Spleen (tissue), 11 donors: ENCODE results near the gene GRIPAP1. TPM values are rescaled to one million over a fixed set of nuclear protein-coding genes. Genes with fewer than 3 reads are reported as not detected.

Source experiments
- DNase-seq: peaks from one replicate; pipeline ENCODE4 v3.0.0-alpha.2; 2020
- H3K27ac ChIP-seq, 8 donors: fragments of 200-600 bp; sonication (generic) in 7 of 8; 1 replicate in 4 of 8; 2 replicates in 4 of 8; pipeline versions ENCODE4 v1.5.0 to v1.8.0; 2016 to 2021; ENCODE audit warnings: inconsistent platforms in 4 of 8, mild to moderate bottlenecking in 4 of 8, moderate library complexity in 1 of 8
- H3K27me3 ChIP-seq, 7 donors: fragments of 200-600 bp; sonication (generic) in 6 of 7; replicated peaks in 1 of 7; 1 replicate in 4 of 7; 2 replicates in 3 of 7; pipeline versions ENCODE4 v1.5.0 to v1.8.0; 2016 to 2021; ENCODE audit warnings: inconsistent platforms in 3 of 7, mild to moderate bottlenecking in 1 of 7
- H3K36me3 ChIP-seq, 6 donors: fragments of 200-600 bp; sonication (generic) in 5 of 6; 1 replicate in 4 of 6; 2 replicates in 2 of 6; pipeline versions ENCODE4 v1.5.0 to v1.8.0; 2016 to 2021; ENCODE audit warnings: inconsistent platforms in 2 of 6
- H3K4me1 ChIP-seq, 6 donors: fragments of 200-600 bp; sonication (generic) in 5 of 6; 1 replicate in 3 of 6; 2 replicates in 3 of 6; pipeline versions ENCODE4 v1.5.0 to v1.8.0; 2016 to 2021; ENCODE audit warnings: inconsistent platforms in 3 of 6
- H3K4me3 ChIP-seq, 8 donors: fragments of 200-600 bp; sonication (generic) in 7 of 8; 1 replicate in 4 of 8; 2 replicates in 4 of 8; pipeline versions ENCODE4 v1.5.0 to v1.8.0; 2016 to 2021; ENCODE audit warnings: inconsistent platforms in 4 of 8, mild to moderate bottlenecking in 4 of 8, moderate library complexity in 2 of 8
- H3K9me3 ChIP-seq, 8 donors: fragments of 200-600 bp; sonication (generic) in 7 of 8; 1 replicate in 4 of 8; 2 replicates in 4 of 8; pipeline versions ENCODE4 v1.5.0 to v1.8.0; 2016 to 2021; ENCODE audit warnings: inconsistent platforms in 4 of 8
- POLR2A ChIP-seq, 3 donors: fragments of 450-650 bp; IDR thresholded peaks; one replicate each; pipeline ENCODE4 v1.5.1; 2017; ENCODE audit warnings: antibody characterized with exemption in 3 of 3, mild to moderate bottlenecking in 1 of 3
- POLR2AphosphoS5 ChIP-seq, 3 donors: sonication (generic); formaldehyde crosslinking; IDR thresholded peaks; one replicate each; pipeline ENCODE4 v1.5.1; 2017; ENCODE audit warnings: antibody characterized with exemption in 3 of 3
- WGBS, 5 donors: extraction: QIAGEN DNeasy Blood & Tissue Kit in 3 of 5; methylation state at CpG; one replicate each; pipeline versions ENCODE4 v1.1.5 to v1.1.7; 2013 to 2018; 5-methylcytosine and 5-hydroxymethylcytosine counted together
- intact Hi-C: fragments of 100-400 bp; cut with DNase I; formaldehyde crosslinking; loops from one replicate; pipeline ENCODE4 v1.15.0; 2023; ENCODE audit warnings: low total_unique reads
- polyA plus RNA-seq, 3 donors: library from polyadenylated mRNA; stranded (reverse); fragments of 200-250 nt; gene quantifications; one replicate each; pipeline ENCODE4 v1.2.1, GENCODE V29; 2013
- total RNA-seq, 7 donors: library from RNA; depleted of rRNA in 3 of 7; stranded (reverse); fragments of >200 nt in 3 of 7; fragmentation: NEBNext Ultra II Directional in 4 of 7; extraction: Animal tissue kit (Norgen Biotek cat#: 25700) in 4 of 7; gene quantifications; one replicate each; pipeline versions ENCODE4 v1.1.0 to v1.2.1, GENCODE V29; 2016 to 2021
- TF ChIP-seq, protein P1 (sequence below), 11 experiments: fragments of 200-600 bp in 7 of 11; fragments of 450-650 bp in 4 of 11; sonication (generic) in 4 of 11; IDR thresholded peaks in 8 of 11; conservative IDR thresholded peaks in 3 of 11; 1 replicate in 7 of 11; 2 replicates in 4 of 11; pipeline versions ENCODE4 v1.4.0 to v1.8.0; 2016 to 2021; ENCODE audit warnings: antibody characterized with exemption in 11 of 11, inconsistent platforms in 4 of 11, mild to moderate bottlenecking in 1 of 11
- donor health status: healthy with polysubstance abuse.
- donor health status: DM: no; HTN: no; CAD: no; lungs with moderate emphysema.
- donor health status: DM: no; HTN: no; CAD: no.
- donor health status: Bipolar disorder and iron deficiency.
- donor health status: healthy.
- donor health status: DM: no; HTN: no; CAD: no.
- donor health status: DM: yes; HTN: yes; CAD: no.

Gene GRIPAP1
- total and polyA plus RNA-seq, 10 donors, result 20.0 to 93.6 (median 62.7) TPM

DNA sequence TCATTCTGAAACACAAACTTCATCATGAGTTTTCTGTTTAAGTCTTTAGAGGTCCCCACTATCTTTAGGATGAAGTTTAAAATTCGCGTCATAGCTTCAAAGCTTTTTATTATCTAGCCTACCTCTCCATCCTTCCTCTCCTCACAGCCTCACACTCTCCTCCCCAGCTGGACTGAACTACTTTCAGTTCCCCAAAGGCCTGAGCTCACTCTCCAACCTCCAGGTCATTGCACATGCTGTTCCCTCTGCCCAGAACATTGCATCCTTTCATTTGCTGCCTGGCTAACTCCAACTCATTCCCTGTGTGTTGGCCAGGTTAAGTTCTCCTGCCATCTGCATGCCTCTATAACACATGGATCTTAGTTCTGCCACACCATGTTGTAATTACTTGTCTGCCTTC, 41.8 kb downstream of the GRIPAP1 start:
- intact Hi-C loops, result no loop called here
- H3K4me1 ChIP-seq, result peaks cover 7 to 58% (median 28%) of the 10 kb centered on the region in 6 donors
- WGBS, 5 donors, result 75 to 92% (median 80%) methylated on average over 2 of the region's 2 CpGs
- H3K4me3 ChIP-seq, result no peak overlapping the region
- no peaks in the 10 kb centered on the region for H3K27me3 ChIP-seq
- H3K27ac ChIP-seq, result peak overlapping the region in 5 of 8 donors; percentile 94 to 98 (median 97)
- peak in 1 of 3 donors; percentile 66 for TF ChIP-seq POLR2AphosphoS5 (IDR thresholded peaks at IDR 0.05)
- TF ChIP-seq, protein P1, sequence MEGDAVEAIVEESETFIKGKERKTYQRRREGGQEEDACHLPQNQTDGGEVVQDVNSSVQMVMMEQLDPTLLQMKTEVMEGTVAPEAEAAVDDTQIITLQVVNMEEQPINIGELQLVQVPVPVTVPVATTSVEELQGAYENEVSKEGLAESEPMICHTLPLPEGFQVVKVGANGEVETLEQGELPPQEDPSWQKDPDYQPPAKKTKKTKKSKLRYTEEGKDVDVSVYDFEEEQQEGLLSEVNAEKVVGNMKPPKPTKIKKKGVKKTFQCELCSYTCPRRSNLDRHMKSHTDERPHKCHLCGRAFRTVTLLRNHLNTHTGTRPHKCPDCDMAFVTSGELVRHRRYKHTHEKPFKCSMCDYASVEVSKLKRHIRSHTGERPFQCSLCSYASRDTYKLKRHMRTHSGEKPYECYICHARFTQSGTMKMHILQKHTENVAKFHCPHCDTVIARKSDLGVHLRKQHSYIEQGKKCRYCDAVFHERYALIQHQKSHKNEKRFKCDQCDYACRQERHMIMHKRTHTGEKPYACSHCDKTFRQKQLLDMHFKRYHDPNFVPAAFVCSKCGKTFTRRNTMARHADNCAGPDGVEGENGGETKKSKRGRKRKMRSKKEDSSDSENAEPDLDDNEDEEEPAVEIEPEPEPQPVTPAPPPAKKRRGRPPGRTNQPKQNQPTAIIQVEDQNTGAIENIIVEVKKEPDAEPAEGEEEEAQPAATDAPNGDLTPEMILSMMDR (IDR thresholded peaks at IDR 0.05 in 8 of 11, conservative IDR thresholded peaks at IDR 0.05 in 3 of 11), result no peak
- TF ChIP-seq POLR2A (IDR thresholded peaks at IDR 0.05), result no peak
- H3K36me3 ChIP-seq, result peaks cover 0 to 10% (median 2%) of the 10 kb centered on the region in 6 donors
- no peak for DNase-seq
- no peaks in the 10 kb centered on the region for H3K9me3 ChIP-seq

DNA sequence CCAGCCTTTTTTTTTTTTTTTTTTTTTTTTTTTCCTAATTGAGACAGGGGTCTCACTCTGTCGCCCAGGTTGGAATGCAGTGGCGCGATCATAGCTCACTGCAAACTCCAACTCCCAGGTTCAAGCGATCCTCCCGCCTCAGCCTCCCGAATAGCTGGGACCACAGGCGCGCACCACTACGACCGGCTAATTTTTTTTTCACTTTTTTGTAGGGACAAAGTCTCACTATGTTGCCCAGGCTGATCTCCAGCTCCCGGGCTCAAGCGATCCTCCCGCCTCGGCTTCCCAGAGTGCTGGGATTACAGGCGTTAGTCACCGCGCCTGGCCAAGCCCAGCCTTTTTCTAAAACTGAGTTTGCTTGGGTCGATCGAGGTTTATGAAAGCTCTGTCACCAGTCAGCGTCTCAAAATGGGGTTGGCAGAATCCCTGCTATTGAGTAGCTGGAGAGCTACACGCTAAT, 43.4 kb downstream of the GRIPAP1 start:
- DNase-seq, result peak; percentile 83
- H3K27me3 ChIP-seq, result no peaks in the 10 kb centered on the region
- no peaks in the 10 kb centered on the region for H3K9me3 ChIP-seq
- 0 to 50% (median 2%) methylated on average over 11 to 21 of the region's 21 CpGs for WGBS, 5 donors
- intact Hi-C loops, result no loop called here
- peaks cover 0 to 27% (median 2%) of the 10 kb centered on the region in 6 donors for H3K36me3 ChIP-seq
- peak overlapping the region; percentile 70 to 98 (median 96) for H3K27ac ChIP-seq
- TF ChIP-seq, protein P1 (IDR thresholded peaks at IDR 0.05 in 8 of 11, conservative IDR thresholded peaks at IDR 0.05 in 3 of 11), result no peak
- TF ChIP-seq POLR2AphosphoS5 (IDR thresholded peaks at IDR 0.05) (no peak), POLR2A (IDR thresholded peaks at IDR 0.05) (no peak)
- H3K4me1 ChIP-seq, result peaks cover 8 to 72% (median 44%) of the 10 kb centered on the region in 6 donors
- H3K4me3 ChIP-seq, result peak overlapping the region; percentile 10 to 82 (median 58)

DNA sequence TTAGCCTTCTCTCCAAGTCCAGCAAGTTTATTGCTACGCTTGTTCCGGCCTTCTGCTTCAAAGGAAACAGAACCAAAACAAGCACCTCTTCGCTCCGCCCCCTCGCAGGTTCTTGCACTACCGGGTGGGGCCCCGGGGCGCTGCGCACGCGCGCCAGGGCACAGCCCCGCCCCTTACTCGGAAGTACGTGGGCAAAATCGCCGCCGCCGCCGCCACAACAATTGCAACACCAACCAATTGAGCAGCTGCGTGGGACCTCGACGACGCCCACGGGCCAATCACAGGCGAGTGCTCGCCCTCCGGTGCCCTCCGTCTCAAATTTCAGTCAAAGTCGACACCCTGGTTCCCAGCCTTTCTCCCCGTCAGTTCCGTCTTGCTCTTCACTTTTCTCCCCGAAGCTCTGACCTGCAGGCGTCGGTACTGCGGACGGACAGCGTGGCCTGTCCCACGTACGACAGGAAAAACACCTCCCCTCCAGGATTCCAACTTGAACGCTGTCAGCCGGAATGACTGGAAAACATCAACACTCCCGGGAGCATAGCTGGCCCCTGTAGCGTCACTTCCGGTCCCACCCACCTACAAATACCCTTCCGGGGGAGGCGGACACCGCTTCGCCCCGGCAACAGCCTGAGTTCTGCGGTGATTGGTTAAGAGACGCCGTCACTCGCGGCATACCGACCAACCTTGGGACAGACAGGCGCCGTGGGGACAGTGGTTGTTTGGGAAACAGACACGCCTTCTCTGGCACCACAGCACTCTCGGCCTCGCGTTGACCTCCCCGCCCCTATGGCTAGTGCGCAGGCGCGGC, 44.0 kb downstream of the GRIPAP1 start:
- H3K4me1 ChIP-seq, result peaks cover 8 to 75% (median 51%) of the 10 kb centered on the region in 6 donors
- H3K27me3 ChIP-seq, result no peaks in the 10 kb centered on the region
- 0 to 47% (median 0%) methylated on average over 33 to 66 of the region's 66 CpGs for WGBS, 5 donors
- H3K36me3 ChIP-seq, result peaks cover 0 to 30% (median 2%) of the 10 kb centered on the region in 6 donors
- peak overlapping the region; percentile 38 to 82 (median 60) for H3K4me3 ChIP-seq
- peak overlapping the region; percentile 70 to 98 (median 96) for H3K27ac ChIP-seq
- TF ChIP-seq, protein P1 (IDR thresholded peaks at IDR 0.05 in 8 of 11, conservative IDR thresholded peaks at IDR 0.05 in 3 of 11), result peak in 4 of 11 experiments; percentile 10 to 30 (median 17)
- peak; percentile 85 to 89 (median 87) for TF ChIP-seq POLR2AphosphoS5 (IDR thresholded peaks at IDR 0.05)
- peak in 2 of 3 donors; percentile 14 to 57 for TF ChIP-seq POLR2A (IDR thresholded peaks at IDR 0.05)
- H3K9me3 ChIP-seq, result no peaks in the 10 kb centered on the region
- intact Hi-C loops, result no loop called here
- peak; percentile 96 for DNase-seq

DNA sequence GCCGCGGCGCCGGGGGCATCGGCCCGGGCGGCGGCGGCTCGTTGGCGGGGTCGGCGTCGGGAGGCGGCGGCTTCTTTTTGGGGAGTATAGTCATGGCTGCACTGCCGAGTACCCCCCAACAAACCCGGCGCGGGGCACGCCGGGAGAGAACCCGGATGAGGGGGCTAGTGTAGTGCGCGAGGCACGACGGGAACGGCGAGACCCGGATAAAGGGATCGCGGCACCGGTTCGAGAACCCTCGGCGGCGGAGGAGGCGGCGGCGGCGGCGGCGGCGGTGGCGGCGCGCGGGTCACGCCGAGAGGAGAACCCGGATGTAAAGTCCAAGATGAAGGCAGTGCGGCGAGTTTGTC, 44.6 kb downstream of the GRIPAP1 start, which contains the start of gene OTUD5:
OTUD5 (minus strand) TSS at position 131 of the 350 bp plus-strand sequence; CDS start at position 94, 37 bp downstream.
- intact Hi-C loops, result no loop called here
- peak within 1 kb of the TSS; percentile 70 to 98 (median 96) for H3K27ac ChIP-seq
- peak; percentile 93 for DNase-seq

More for the DNA sequence above, 44.6 kb downstream of the GRIPAP1 start, which contains the start of gene OTUD5:
- TF ChIP-seq, protein P1 (IDR thresholded peaks at IDR 0.05 in 8 of 11, conservative IDR thresholded peaks at IDR 0.05 in 3 of 11), result no peak
- TF ChIP-seq POLR2A (IDR thresholded peaks at IDR 0.05) (no peak), POLR2AphosphoS5 (IDR thresholded peaks at IDR 0.05) (no peak)
- 0 to 25% (median 2%) methylated on average over 2 to 53 of the region's 53 CpGs for WGBS, 5 donors
- Histone ChIP-seq H3K4me3 (peak within 1 kb of the TSS; percentile 50 to 82 (median 60)), H3K36me3 (peaks cover 0 to 30% (median 2%) of the 10 kb centered on the region in 6 donors), H3K4me1 (peaks cover 8 to 75% (median 55%) of the 10 kb centered on the region in 6 donors), H3K9me3 (no peaks in the 10 kb centered on the region), H3K27me3 (no peaks in the 10 kb centered on the region)
